ENCODE measurements around the gene FMR1NB.

The FMR1NB gene

GRCh38 chrX:148070504-148070877, 89.4 kb downstream of the FMR1NB start:
- no peak for DNase-seq (ENCODE audit: low read depth in 2 of 2)
